Colonic mucosa (tissue), 4 donors: Measurements from ENCODE around the gene AHSG. TPM values are rescaled to one million over a fixed set of nuclear protein-coding genes. Genes with fewer than 3 reads are reported as not detected.

Source experiments
- DNase-seq: peaks from one replicate; pipeline ENCODE4 v3.0.0-alpha.2; 2020
- H3K27ac ChIP-seq: fragments of 200-600 bp; one replicate; pipeline ENCODE4 v1.8.0; 2021
- H3K27me3 ChIP-seq: fragments of 200-600 bp; one replicate; pipeline ENCODE4 v1.8.0; 2021
- H3K36me3 ChIP-seq: fragments of 200-600 bp; one replicate; pipeline ENCODE4 v1.8.0; 2021
- H3K4me1 ChIP-seq: fragments of 200-600 bp; one replicate; pipeline ENCODE4 v1.8.0; 2021; ENCODE audit warnings: mild to moderate bottlenecking
- H3K4me3 ChIP-seq: fragments of 200-600 bp; one replicate; pipeline ENCODE4 v1.8.0; 2021
- H3K9ac ChIP-seq, 2 donors: one replicate each; pipeline ENCODE4 v1.7.0; 2013; ENCODE audit warnings: control low read depth in 2 of 2, low read depth in 2 of 2, low read length in 2 of 2
- H3K9me3 ChIP-seq: fragments of 200-600 bp; one replicate; pipeline ENCODE4 v1.8.0; 2021
- CTCF ChIP-seq: fragments of 200-600 bp; IDR thresholded peaks from one replicate; pipeline ENCODE4 v1.8.0; 2022; ENCODE audit warnings: antibody characterized with exemption, mild to moderate bottlenecking
- intact Hi-C: fragments of 100-400 bp; cut with DNase I; formaldehyde crosslinking; loops from one replicate; pipeline ENCODE4 v1.14.1; 2022
- total RNA-seq, 2 donors: library from RNA; stranded (reverse); fragmentation: NEBNext Ultra II Directional in 1 of 2; extraction: Animal tissue kit (Norgen Biotek cat#: 25700) in 1 of 2; gene quantifications; one replicate each; pipeline ENCODE4 v1.2.1, GENCODE V29; 2021
- donor health status: healthy.
- donor health status: DM: no; HTN: no; CAD: no.
- donor health status: DM: no; HTN: no; CAD: no.

AHSG gene
- total RNA-seq, 2 donors from 2014 or later, result 1.9 TPM; not detected in 1

GRCh38 chr3:186635532-186635931 lies 22.7 kb downstream of the AHSG start:
- no peak for DNase-seq
- intact Hi-C loops, result no loop called here
- no peak for TF ChIP-seq CTCF
- Histone ChIP-seq H3K27me3 (no peaks in the 10 kb centered on the region), H3K9me3 (no peaks in the 10 kb centered on the region), H3K4me1 (no peaks in the 10 kb centered on the region), H3K36me3 (no peaks in the 10 kb centered on the region), H3K9ac (no peak overlapping the region), H3K27ac (no peak overlapping the region), H3K4me3 (no peak overlapping the region)

- intact Hi-C loops, result no loop called here
- no peaks in the 10 kb centered on the region for H3K27me3 ChIP-seq
- no peak overlapping the region for H3K27ac ChIP-seq
- DNase-seq, result no peak
- H3K9ac ChIP-seq, result no peak overlapping the region
- no peaks in the 10 kb centered on the region for H3K4me1 ChIP-seq
- no peaks in the 10 kb centered on the region for H3K9me3 ChIP-seq
- no peak overlapping the region for H3K4me3 ChIP-seq
- no peaks in the 10 kb centered on the region for H3K36me3 ChIP-seq
- no peak for TF ChIP-seq CTCF
Measured at GRCh38 chr3:186636536-186636935, 23.7 kb downstream of the AHSG start.

- no peaks in the 10 kb centered on the region for H3K27me3 ChIP-seq
- H3K9me3 ChIP-seq, result no peaks in the 10 kb centered on the region
- H3K9ac ChIP-seq, result no peak overlapping the region
- no peak for DNase-seq
- no peaks in the 10 kb centered on the region for H3K36me3 ChIP-seq
- intact Hi-C loops, result no loop called here
- H3K4me3 ChIP-seq, result no peak overlapping the region
- no peak for TF ChIP-seq CTCF
- H3K27ac ChIP-seq, result no peak overlapping the region
- no peaks in the 10 kb centered on the region for H3K4me1 ChIP-seq
Measured at GRCh38 chr3:186637686-186638085, 24.8 kb downstream of the AHSG start.

- no peaks in the 10 kb centered on the region for H3K9me3 ChIP-seq
- intact Hi-C loops, result no loop called here
- no peak overlapping the region for H3K9ac ChIP-seq
- H3K4me3 ChIP-seq, result no peak overlapping the region
- peak overlapping the region; percentile 6 for H3K27ac ChIP-seq
- no peaks in the 10 kb centered on the region for H3K36me3 ChIP-seq
- no peak for TF ChIP-seq CTCF
- no peaks in the 10 kb centered on the region for H3K27me3 ChIP-seq
- peak; percentile 68 for DNase-seq
- no peaks in the 10 kb centered on the region for H3K4me1 ChIP-seq
Measured at GRCh38 chr3:186638259-186638658, 25.4 kb downstream of the AHSG start.

- Histone ChIP-seq H3K4me1 (no peaks in the 10 kb centered on the region), H3K9me3 (no peaks in the 10 kb centered on the region), H3K4me3 (no peak within 1 kb of the TSS), H3K27me3 (no peaks in the 10 kb centered on the region), H3K27ac (no peak within 1 kb of the TSS), H3K36me3 (no peaks in the 10 kb centered on the region), H3K9ac (no peak within 1 kb of the TSS)
- intact Hi-C loops, result no loop called here
- no peak for TF ChIP-seq CTCF
- no peak for DNase-seq
Measured at GRCh38 chr3:186639778-186640472, 27.1 kb downstream of the AHSG start, which contains the start of gene FETUB. Gene FETUB, plus strand, starts transcription at chr3:186640399. Its CDS starts 62 bp downstream, at chr3:186640461.
